SK-N-SH (cell line): ENCODE data around the gene FLAD1. TPM values are rescaled to one million over a fixed set of nuclear protein-coding genes. Genes with fewer than 3 reads are reported as not detected.
A peak's percentile ranks its signal among the peaks of the same experiment; 100 is the strongest.
"Not testable (repeated sequence)": the region's sequence is repeated elsewhere in the genome, so short reads cannot be mapped to it uniquely, and the experiment has no call there.

ENCODE experiments used
- CTCF ChIA-PET: fragments of 300-600, 350-600 bp; formaldehyde crosslinking; extraction: SDS; loops from one replicate; lab custom pipeline; 2021; lab: Yijun Ruan, JAX
- POLR2A ChIA-PET: fragments of 350-600 bp; sonication (Branson Sonifier 250); formaldehyde crosslinking; extraction: SDS; loops from one replicate; lab custom pipeline; 2020; ENCODE audit warnings: antibody characterized with exemption, inconsistent platforms; lab: Yijun Ruan, JAX
- DNase-seq: peaks from one replicate; pipeline ENCODE4 v3.0.0; 2012
- H2AFZ ChIP-seq: fragments of 200-600 bp; sonication (generic); 2 replicates; pipeline ENCODE4 v1.8.1; 2016; ENCODE audit warnings: antibody characterized with exemption, mild to moderate bottlenecking, low read depth
- H3F3A ChIP-seq: fragments of 200-600 bp; sonication (generic); replicated peaks from 2 replicates; pipeline ENCODE3; 2016; ENCODE audit warnings: antibody characterized with exemption, mild to moderate bottlenecking; ENCODE audit not compliant: insufficient read depth
- H3K27ac ChIP-seq, 2 experiments: fragments of 200-500 bp in 1 of 2; fragments of 200-600 bp in 1 of 2; sonication (Bioruptor generic) in 1 of 2; sonication (generic), shearing (Covaris generic) in 1 of 2; 2 replicates each; pipeline versions ENCODE4 v1.5.1 to v1.6.1; 2014 to 2016; ENCODE audit warnings: low read depth in 2 of 2, inconsistent platforms in 1 of 2, low read length in 1 of 2, mild to moderate bottlenecking in 1 of 2, mixed read lengths in 1 of 2
- H3K27me3 ChIP-seq: fragments of 200-600 bp; sonication (generic), shearing (Covaris generic); 2 replicates; pipeline ENCODE4 v1.6.1; 2016; ENCODE audit warnings: mixed run types; ENCODE audit not compliant: insufficient read depth
- H3K36me3 ChIP-seq, 2 experiments: fragments of 200-500 bp in 1 of 2; fragments of 200-600 bp in 1 of 2; sonication (Bioruptor generic) in 1 of 2; sonication (generic) in 1 of 2; replicated peaks in 1 of 2; 2 replicates each; pipeline versions ENCODE3 to v1.5.1; 2014 to 2016; ENCODE audit warnings: low read length in 1 of 2, mild to moderate bottlenecking in 1 of 2; ENCODE audit not compliant: insufficient read depth in 2 of 2, control insufficient read depth in 1 of 2
- H3K4me1 ChIP-seq, 2 experiments: fragments of 200-500 bp in 1 of 2; fragments of 200-600 bp in 1 of 2; sonication (Bioruptor generic) in 1 of 2; sonication (generic), shearing (Covaris generic) in 1 of 2; 2 replicates each; pipeline versions ENCODE4 v1.5.1 to v1.6.1; 2014 to 2016; ENCODE audit warnings: low read depth in 1 of 2, low read length in 1 of 2, mixed run types in 1 of 2; ENCODE audit not compliant: insufficient read depth in 2 of 2, control insufficient read depth in 1 of 2
- H3K4me2 ChIP-seq: fragments of 200-600 bp; sonication (generic), shearing (Covaris generic); 2 replicates; pipeline ENCODE4 v1.6.1; 2017; ENCODE audit warnings: mixed run types
- H3K4me3 ChIP-seq, 2 experiments: fragments of 200-500 bp in 1 of 2; fragments of 200-600 bp in 1 of 2; sonication (Bioruptor generic) in 1 of 2; sonication (generic), shearing (Covaris generic) in 1 of 2; 2 replicates each; pipeline versions ENCODE4 v1.5.1 to v1.8.1; 2014 to 2016; ENCODE audit warnings: low read depth in 2 of 2, inconsistent platforms in 1 of 2, low read length in 1 of 2, mild to moderate bottlenecking in 1 of 2, mixed read lengths in 1 of 2, moderate library complexity in 1 of 2
- H3K79me2 ChIP-seq: fragments of 200-600 bp; sonication (generic); 2 replicates; pipeline ENCODE4 v1.8.1; 2017; ENCODE audit warnings: mild to moderate bottlenecking; ENCODE audit not compliant: insufficient read depth
- H3K9ac ChIP-seq: fragments of 200-600 bp; sonication (generic); 2 replicates; pipeline ENCODE4 v1.6.1; 2017; ENCODE audit warnings: mixed run types
- H3K9me2 ChIP-seq: fragments of 200-600 bp; sonication (generic); 2 replicates; pipeline ENCODE4 v1.6.1; 2017; ENCODE audit warnings: mixed run types
- H3K9me3 ChIP-seq: fragments of 200-600 bp; sonication (generic); 2 replicates; pipeline ENCODE4 v1.6.1; 2017; ENCODE audit warnings: mixed run types, mild to moderate bottlenecking, moderate library complexity
- H4K20me1 ChIP-seq: fragments of 200-600 bp; sonication (generic); 2 replicates; pipeline ENCODE4 v1.6.1; 2017; ENCODE audit warnings: mild to moderate bottlenecking, mixed run types; ENCODE audit not compliant: insufficient read depth
- ELF1 ChIP-seq: IDR thresholded peaks from 2 replicates; pipeline ENCODE4 v1.4.0; 2012
- EP300 ChIP-seq, 2 experiments: IDR thresholded peaks; 2 replicates each; pipeline versions ENCODE4 v1.4.0 to v1.6.1; 2012; ENCODE audit warnings: borderline replicate concordance in 1 of 2, low read depth in 1 of 2, low read length in 1 of 2
- NFIC ChIP-seq: IDR thresholded peaks from 2 replicates; pipeline ENCODE4 v1.4.0; 2012; ENCODE audit warnings: borderline replicate concordance
- RAD21 ChIP-seq: IDR thresholded peaks from 2 replicates; pipeline ENCODE4 v1.6.1; 2012; ENCODE audit warnings: mild to moderate bottlenecking, low read length
- RFX5 ChIP-seq: IDR thresholded peaks from 2 replicates; pipeline ENCODE4 v1.6.1; 2012; ENCODE audit warnings: mild to moderate bottlenecking, improper control_type of control experiment, low read length
- SMC3 ChIP-seq: IDR thresholded peaks from 2 replicates; pipeline ENCODE4 v1.6.1; 2012; ENCODE audit warnings: low read depth, low read length, improper control_type of control experiment
- WGBS: methylation state at CpG from one replicate; pipeline ENCODE4 v1.1.6; 2017; ENCODE audit warnings: low lambda C conversion rate; 5-methylcytosine and 5-hydroxymethylcytosine counted together
- polyA plus RNA-seq, 3 experiments: library from polyadenylated mRNA; depleted of rRNA; stranded (reverse); fragments of >200 nt; gene quantifications; 2 replicates each; pipeline ENCODE4 v1.2.3, GENCODE V29; 2012
- TF ChIP-seq, protein P1 (sequence below): fragments of 200-600 bp; sonication (generic); IDR thresholded peaks from 2 replicates; pipeline ENCODE4 v1.6.1; 2017; ENCODE audit warnings: antibody characterized with exemption, mild to moderate bottlenecking, moderate library complexity
- TF ChIP-seq, protein P2 (sequence below): fragments of 150-350 bp; IDR thresholded peaks from 2 replicates; pipeline ENCODE4 v1.6.1; 2017; ENCODE audit warnings: antibody characterized with exemption, low read length, low read depth, borderline replicate concordance

FLAD1 gene
- polyA plus RNA-seq, 1 of the 3 experiments (the other 2 are of a cell fraction), result 50.8 TPM

DNA sequence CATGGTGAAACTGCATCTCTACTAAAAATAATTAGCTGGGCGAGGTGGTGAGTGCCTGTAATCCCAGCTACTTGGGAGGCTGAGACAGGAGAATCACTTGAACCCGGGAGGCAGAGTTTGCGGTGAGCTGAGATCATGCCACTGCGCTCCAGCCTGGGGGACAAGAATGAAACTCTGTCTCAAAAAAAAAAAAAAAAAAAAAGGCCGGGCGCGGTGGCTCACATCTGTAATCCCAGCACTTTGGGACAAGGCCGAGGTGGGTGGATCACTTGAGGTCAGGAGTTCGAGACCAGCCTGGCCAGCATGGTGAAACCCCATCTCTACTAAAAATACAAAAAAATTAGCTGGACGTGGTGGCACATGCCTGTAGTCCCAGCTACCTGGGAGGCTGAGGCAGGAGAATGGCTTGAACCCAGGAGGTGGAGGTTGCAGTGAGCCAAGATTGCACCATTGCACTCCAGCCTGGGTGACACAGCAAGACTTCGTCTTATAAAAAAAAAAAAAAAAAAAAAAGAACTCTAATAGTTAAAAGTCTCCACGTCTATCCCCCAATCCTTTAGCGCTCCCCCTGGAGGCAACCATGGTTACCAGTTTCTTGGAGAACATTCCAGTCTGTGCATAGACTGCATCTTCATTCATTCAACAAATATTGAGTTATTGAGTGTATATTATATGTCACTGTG lies 12.3 kb downstream of the FLAD1 start:
- H3K27ac ChIP-seq, result not testable (repeated sequence)

DNA sequence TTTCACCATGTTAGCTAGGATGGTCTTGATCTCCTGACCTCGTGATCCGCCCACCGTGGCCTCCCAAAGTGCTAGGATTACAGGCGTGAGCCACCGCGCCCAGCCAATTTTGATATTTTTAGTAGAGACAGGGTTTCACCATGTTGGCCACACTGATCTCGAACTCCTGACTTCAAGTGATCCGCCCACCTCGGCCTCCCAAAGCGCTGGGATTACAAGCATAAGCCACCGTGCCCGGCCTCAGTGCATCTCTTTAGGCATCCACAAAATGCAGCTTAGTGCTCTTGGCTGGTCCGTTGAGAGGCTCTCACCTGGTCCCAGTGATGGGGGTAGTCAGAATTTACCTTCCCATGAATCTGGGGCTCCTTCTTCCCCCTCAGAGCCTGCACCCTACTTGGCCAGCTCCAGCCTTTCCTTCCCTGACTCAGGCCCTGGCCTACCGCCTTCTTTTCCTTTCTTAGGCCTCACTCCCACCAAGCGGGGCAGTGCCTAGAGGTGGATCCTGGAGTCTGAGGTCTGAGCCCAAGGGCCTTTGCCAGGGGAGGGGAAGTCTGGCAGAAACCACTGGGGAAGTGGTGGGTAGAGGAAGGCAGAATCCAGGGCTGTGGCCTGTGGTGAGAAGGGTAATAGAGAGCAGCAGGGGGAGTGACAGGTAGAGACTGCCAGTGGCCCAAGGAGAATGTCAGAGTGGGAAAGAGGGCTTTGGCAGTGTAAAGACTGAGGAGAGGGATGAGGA lies 14.0 kb downstream of the FLAD1 start:
- Histone ChIP-seq H3K27ac (no peak overlapping the region), H3K27me3 (no peaks in the 10 kb centered on the region), H3K9me3 (no peaks in the 10 kb centered on the region), H3K79me2 (peaks cover 3% of the 10 kb centered on the region; the same call in 1 of the 2 replicates), H4K20me1 (no peaks in the 10 kb centered on the region), H3F3A (peaks cover 23% of the 10 kb centered on the region), H3K4me2 (no peak overlapping the region), H3K9ac (no peak overlapping the region), H3K4me1 (peaks cover 13 to 27% of the 10 kb centered on the region in 2 experiments), H3K9me2 (no peaks in the 10 kb centered on the region), H3K36me3 (no peaks in the 10 kb centered on the region), H2AFZ (no peak overlapping the region), H3K4me3 (no peak overlapping the region)
- ChIA-PET POLR2A (interaction anchor here (1.1 to 1.2 kb wide), 2 partner anchors 28 to 41 kb away, joined by 3 read pairs; partner anchors contain the start of gene PBXIP1), CTCF (interaction anchor here (1.0 to 14.0 kb wide), 10 partner anchors 18 to 327 kb away, joined by 3 to 640 read pairs (median 5); partner anchors contain the start of genes CKS1B, FLAD1, PBXIP1 and PYGO2)
- no peak for DNase-seq
- 91% methylated on average over 15 of the region's 15 CpGs for WGBS
- TF ChIP-seq NFIC, result no peak
- TF ChIP-seq, protein P1, sequence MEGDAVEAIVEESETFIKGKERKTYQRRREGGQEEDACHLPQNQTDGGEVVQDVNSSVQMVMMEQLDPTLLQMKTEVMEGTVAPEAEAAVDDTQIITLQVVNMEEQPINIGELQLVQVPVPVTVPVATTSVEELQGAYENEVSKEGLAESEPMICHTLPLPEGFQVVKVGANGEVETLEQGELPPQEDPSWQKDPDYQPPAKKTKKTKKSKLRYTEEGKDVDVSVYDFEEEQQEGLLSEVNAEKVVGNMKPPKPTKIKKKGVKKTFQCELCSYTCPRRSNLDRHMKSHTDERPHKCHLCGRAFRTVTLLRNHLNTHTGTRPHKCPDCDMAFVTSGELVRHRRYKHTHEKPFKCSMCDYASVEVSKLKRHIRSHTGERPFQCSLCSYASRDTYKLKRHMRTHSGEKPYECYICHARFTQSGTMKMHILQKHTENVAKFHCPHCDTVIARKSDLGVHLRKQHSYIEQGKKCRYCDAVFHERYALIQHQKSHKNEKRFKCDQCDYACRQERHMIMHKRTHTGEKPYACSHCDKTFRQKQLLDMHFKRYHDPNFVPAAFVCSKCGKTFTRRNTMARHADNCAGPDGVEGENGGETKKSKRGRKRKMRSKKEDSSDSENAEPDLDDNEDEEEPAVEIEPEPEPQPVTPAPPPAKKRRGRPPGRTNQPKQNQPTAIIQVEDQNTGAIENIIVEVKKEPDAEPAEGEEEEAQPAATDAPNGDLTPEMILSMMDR, result no peak
- TF ChIP-seq, protein P2, sequence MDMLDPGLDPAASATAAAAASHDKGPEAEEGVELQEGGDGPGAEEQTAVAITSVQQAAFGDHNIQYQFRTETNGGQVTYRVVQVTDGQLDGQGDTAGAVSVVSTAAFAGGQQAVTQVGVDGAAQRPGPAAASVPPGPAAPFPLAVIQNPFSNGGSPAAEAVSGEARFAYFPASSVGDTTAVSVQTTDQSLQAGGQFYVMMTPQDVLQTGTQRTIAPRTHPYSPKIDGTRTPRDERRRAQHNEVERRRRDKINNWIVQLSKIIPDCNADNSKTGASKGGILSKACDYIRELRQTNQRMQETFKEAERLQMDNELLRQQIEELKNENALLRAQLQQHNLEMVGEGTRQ, result no peak
- TF ChIP-seq RFX5, result no peak
- no peak for TF ChIP-seq ELF1
- TF ChIP-seq EP300 (IDR thresholded peaks at IDR 0.05; ENCODE audit: borderline replicate concordance in 1 of 2, low read depth in 1 of 2, low read length in 1 of 2), result no peak

More for the DNA sequence above, 12.3 kb downstream of the FLAD1 start:
- peaks cover 14% of the 10 kb centered on the region for H3F3A ChIP-seq
- not testable (repeated sequence) for H3K79me2 ChIP-seq, H3K9me2 ChIP-seq, H3K9ac ChIP-seq, H3K27me3 ChIP-seq, DNase-seq, H3K36me3 ChIP-seq, H3K4me3 ChIP-seq, H2AFZ ChIP-seq, H4K20me1 ChIP-seq, H3K9me3 ChIP-seq, H3K4me2 ChIP-seq
- POLR2A ChIA-PET, result interaction anchor here (1.2 to 3.9 kb wide), 4 partner anchors 16 to 34 kb away, joined by 3 to 16 read pairs (median 5); partner anchors contain the start of genes PYGO2 and SHC1
- WGBS, result 69% methylated on average over 13 of the region's 13 CpGs
- TF ChIP-seq SMC3, result peak; percentile 23; the same call in 1 of the 2 replicates
- peak in 1 of 2 experiments; percentile 11; a peak in 1 of 4 replicates for TF ChIP-seq EP300 (IDR thresholded peaks at IDR 0.05; ENCODE audit: borderline replicate concordance in 1 of 2, low read depth in 1 of 2, low read length in 1 of 2)
- TF ChIP-seq, protein P1, result peak; percentile 67
- peak; percentile 39; the same call in 1 of the 2 replicates for TF ChIP-seq RAD21
- H3K4me1 ChIP-seq, result peaks cover 13 to 27% of the 10 kb centered on the region in 2 experiments
- CTCF ChIA-PET, result interaction anchor here (0.7 to 14.0 kb wide), 15 partner anchors 19 to 326 kb away, joined by 3 to 640 read pairs (median 5); partner anchors contain the start of genes ADAM15, CKS1B, FLAD1 and PBXIP1
